ENCODE results near the gene LINC00237.

DNA sequence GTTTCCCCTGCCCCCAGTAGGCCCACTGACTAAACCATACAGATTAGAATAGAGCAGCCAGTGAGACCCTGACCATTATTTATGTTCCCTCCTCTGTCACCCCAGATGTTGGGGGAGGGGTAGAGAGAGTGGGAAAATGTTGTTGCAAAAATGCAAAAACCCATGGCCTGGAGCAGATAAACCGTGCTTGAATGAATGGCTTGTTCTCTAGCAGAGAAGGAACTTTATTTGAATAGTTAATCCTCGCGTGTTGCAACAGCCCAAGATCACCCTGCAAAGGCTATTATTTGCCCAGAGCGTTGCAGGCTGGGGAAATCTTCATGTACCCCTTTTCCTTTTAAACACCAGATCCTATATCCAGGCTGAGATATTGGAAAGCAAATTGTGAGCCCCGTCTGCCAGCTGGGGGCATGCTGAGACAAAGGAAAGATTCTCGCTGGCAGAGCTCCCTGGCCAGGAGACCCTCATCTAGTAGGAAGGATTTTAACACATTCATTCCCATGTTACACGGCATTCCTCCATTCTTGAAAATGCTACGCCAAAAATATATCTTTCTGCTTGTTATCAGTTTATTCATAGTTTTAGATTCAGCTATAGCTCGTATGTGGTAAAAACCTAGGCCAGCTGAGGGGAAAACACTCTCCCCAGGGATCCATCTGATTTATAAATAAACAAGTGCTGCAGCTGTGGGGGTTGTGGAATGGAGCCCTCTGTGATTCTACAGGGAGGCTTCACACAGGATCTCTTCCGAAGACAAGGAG, 53.0 kb downstream of the LINC00237 start:
- TF ChIP-seq, protein P1, sequence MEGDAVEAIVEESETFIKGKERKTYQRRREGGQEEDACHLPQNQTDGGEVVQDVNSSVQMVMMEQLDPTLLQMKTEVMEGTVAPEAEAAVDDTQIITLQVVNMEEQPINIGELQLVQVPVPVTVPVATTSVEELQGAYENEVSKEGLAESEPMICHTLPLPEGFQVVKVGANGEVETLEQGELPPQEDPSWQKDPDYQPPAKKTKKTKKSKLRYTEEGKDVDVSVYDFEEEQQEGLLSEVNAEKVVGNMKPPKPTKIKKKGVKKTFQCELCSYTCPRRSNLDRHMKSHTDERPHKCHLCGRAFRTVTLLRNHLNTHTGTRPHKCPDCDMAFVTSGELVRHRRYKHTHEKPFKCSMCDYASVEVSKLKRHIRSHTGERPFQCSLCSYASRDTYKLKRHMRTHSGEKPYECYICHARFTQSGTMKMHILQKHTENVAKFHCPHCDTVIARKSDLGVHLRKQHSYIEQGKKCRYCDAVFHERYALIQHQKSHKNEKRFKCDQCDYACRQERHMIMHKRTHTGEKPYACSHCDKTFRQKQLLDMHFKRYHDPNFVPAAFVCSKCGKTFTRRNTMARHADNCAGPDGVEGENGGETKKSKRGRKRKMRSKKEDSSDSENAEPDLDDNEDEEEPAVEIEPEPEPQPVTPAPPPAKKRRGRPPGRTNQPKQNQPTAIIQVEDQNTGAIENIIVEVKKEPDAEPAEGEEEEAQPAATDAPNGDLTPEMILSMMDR (conservative IDR thresholded peaks at IDR 0.05; ENCODE audit: low read depth in 2 of 2), result peak; percentile 41 to 79
- TF ChIP-seq EZH2 (IDR thresholded peaks at IDR 0.05; ENCODE audit: low read depth, unreplicated experiment) (no peak), POLR2AphosphoS5 (IDR thresholded peaks at IDR 0.05; ENCODE audit: low read depth) (no peak)

Measured in GM23338 (cell line).